ENCODE results near the gene C17orf113. TPM values are rescaled to one million over a fixed set of nuclear protein-coding genes. Genes with fewer than 3 reads are reported as not detected.
"Not testable (repeated sequence)": the region's sequence is repeated elsewhere in the genome, so short reads cannot be mapped to it uniquely, and the experiment has no call there.

C17orf113 gene
- total and polyA plus RNA-seq, 2 donors = 0.71 to 0.84 TPM

DNA sequence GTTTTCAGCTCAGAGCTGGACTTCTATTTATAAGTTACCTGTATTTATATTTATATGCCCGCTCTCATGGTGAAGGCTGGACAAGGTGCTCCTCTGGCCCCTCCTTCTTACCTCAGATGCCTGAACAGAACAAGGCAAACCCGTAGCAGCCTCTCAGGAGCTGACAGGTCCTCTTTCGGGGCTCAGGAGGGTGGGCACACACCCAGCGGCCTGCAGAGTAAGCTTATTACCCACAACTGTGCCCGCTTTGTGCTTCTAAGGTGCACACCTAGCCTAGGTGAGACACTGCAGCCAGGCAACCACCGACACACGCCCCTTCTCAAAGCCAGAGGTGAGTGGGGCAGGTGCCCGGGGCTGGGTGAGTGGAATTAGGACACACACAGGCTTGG, 25.2 kb downstream of the C17orf113 start:
- H3K36me3 ChIP-seq (ENCODE audit: control insufficient read depth in 2 of 2, insufficient read depth in 2 of 2, low read length in 1 of 2) = peaks cover 23 to 32% of the 10 kb centered on the region in 2 donors
- peaks cover 0 to 3% of the 10 kb centered on the region in 2 donors for H3K9me3 ChIP-seq (ENCODE audit: control insufficient read depth in 2 of 2, insufficient read depth in 1 of 2, low read length in 1 of 2)
- peaks cover 12 to 33% of the 10 kb centered on the region in 2 donors for H3K4me1 ChIP-seq (ENCODE audit: control insufficient read depth in 2 of 2, insufficient read depth in 2 of 2, low read length in 2 of 2)
- H3K4me3 ChIP-seq (ENCODE audit: low read length in 2 of 2) = no peak overlapping the region
- H3K27me3 ChIP-seq (ENCODE audit: control insufficient read depth in 2 of 2, insufficient read depth in 1 of 2, low read length in 1 of 2) = no peaks in the 10 kb centered on the region
- WGBS = 77% methylated on average over 8 of the region's 8 CpGs
- H3K27ac ChIP-seq (ENCODE audit: low read depth in 1 of 2, low read length in 1 of 2) = no peak overlapping the region
- DNase-seq (ENCODE audit: low read depth in 6 of 9, low spot score in 9 of 9) = no peak

GRCh38 chr17:42023524-42024349, 26.7 kb downstream of the C17orf113 start:
- 96% methylated on average over 15 of the region's 15 CpGs for WGBS
- Histone ChIP-seq H3K4me3 (ENCODE audit: low read length in 2 of 2) (no peak overlapping the region), H3K4me1 (ENCODE audit: control insufficient read depth in 2 of 2, insufficient read depth in 2 of 2, low read length in 2 of 2) (peaks cover 14 to 37% of the 10 kb centered on the region in 2 donors), H3K9me3 (ENCODE audit: control insufficient read depth in 2 of 2, insufficient read depth in 1 of 2, low read length in 1 of 2) (peaks cover 0 to 11% of the 10 kb centered on the region in 2 donors), H3K27ac (ENCODE audit: low read depth in 1 of 2, low read length in 1 of 2) (peak overlapping the region in 1 of 2 donors; percentile 54), H3K36me3 (ENCODE audit: control insufficient read depth in 2 of 2, insufficient read depth in 2 of 2, low read length in 1 of 2) (peaks cover 23 to 32% of the 10 kb centered on the region in 2 donors), H3K27me3 (ENCODE audit: control insufficient read depth in 2 of 2, insufficient read depth in 1 of 2, low read length in 1 of 2) (no peaks in the 10 kb centered on the region)
- DNase-seq (ENCODE audit: low read depth in 6 of 9, low spot score in 9 of 9) = no peak

- not testable (repeated sequence) for DNase-seq (ENCODE audit: low read depth in 6 of 9, low spot score in 9 of 9); H3K27ac ChIP-seq (ENCODE audit: low read depth in 1 of 2, low read length in 1 of 2); H3K27me3 ChIP-seq (ENCODE audit: control insufficient read depth in 2 of 2, insufficient read depth in 1 of 2, low read length in 1 of 2)
- Histone ChIP-seq H3K4me1 (ENCODE audit: control insufficient read depth in 2 of 2, insufficient read depth in 2 of 2, low read length in 2 of 2) (peaks cover 24 to 41% of the 10 kb centered on the region in 2 donors), H3K9me3 (ENCODE audit: control insufficient read depth in 2 of 2, insufficient read depth in 1 of 2, low read length in 1 of 2) (peaks cover 0 to 11% of the 10 kb centered on the region in 2 donors), H3K4me3 (ENCODE audit: low read length in 2 of 2) (peak overlapping the region in 1 of 2 donors; percentile 79), H3K36me3 (ENCODE audit: control insufficient read depth in 2 of 2, insufficient read depth in 2 of 2, low read length in 1 of 2) (peaks cover 23 to 30% of the 10 kb centered on the region in 2 donors)
- WGBS = 90% methylated on average over 8 of the region's 8 CpGs
These were observed 29.6 kb downstream of the C17orf113 start for GRCh38 chr17:42020845-42021244.

GRCh38 chr17:42019509-42020404, 30.6 kb downstream of the C17orf113 start, which contains the start of gene NKIRAS2:
TSS of gene NKIRAS2 (plus strand) at chr17:42020090. CDS start at chr17:42021578, 1,488 bp downstream.
- 9% methylated on average over 49 of the region's 49 CpGs for WGBS
- Histone ChIP-seq H3K4me3 (ENCODE audit: low read length in 2 of 2) (peak within 1 kb of the TSS; percentile 79 to 92), H3K36me3 (ENCODE audit: control insufficient read depth in 2 of 2, insufficient read depth in 2 of 2, low read length in 1 of 2) (peaks cover 23 to 26% of the 10 kb centered on the region in 2 donors), H3K9me3 (ENCODE audit: control insufficient read depth in 2 of 2, insufficient read depth in 1 of 2, low read length in 1 of 2) (peaks cover 0 to 8% of the 10 kb centered on the region in 2 donors), H3K4me1 (ENCODE audit: control insufficient read depth in 2 of 2, insufficient read depth in 2 of 2, low read length in 2 of 2) (peaks cover 25 to 38% of the 10 kb centered on the region in 2 donors), H3K27ac (ENCODE audit: low read depth in 1 of 2, low read length in 1 of 2) (peak within 1 kb of the TSS; percentile 64), H3K27me3 (ENCODE audit: control insufficient read depth in 2 of 2, insufficient read depth in 1 of 2, low read length in 1 of 2) (no peaks in the 10 kb centered on the region)
- peak; percentile 54 to 93 (median 83) for DNase-seq (ENCODE audit: low read depth in 6 of 9, low spot score in 9 of 9)

DNA sequence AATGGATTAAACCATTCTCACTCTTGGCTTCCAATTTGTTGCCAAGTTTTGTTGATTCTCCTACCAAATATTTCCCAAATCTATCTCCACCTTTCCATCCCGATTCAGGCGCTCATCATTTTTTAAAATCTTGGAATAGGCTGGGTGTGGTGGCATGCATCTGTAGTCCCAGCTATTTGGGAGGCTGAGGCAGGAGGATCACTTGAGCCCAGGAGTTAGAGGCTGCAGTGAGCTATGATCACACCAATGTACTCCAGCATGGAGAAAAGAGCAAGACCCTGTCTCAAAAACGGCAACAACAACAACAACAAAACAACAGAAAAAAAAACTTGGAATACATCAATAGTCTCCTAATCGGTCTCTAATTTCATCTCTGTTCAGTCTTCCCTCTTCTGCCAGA, 31.4 kb downstream of the C17orf113 start:
- Histone ChIP-seq H3K36me3 (ENCODE audit: control insufficient read depth in 2 of 2, insufficient read depth in 2 of 2, low read length in 1 of 2) (peaks cover 19 to 20% of the 10 kb centered on the region in 2 donors), H3K27me3 (ENCODE audit: control insufficient read depth in 2 of 2, insufficient read depth in 1 of 2, low read length in 1 of 2) (no peaks in the 10 kb centered on the region), H3K4me1 (ENCODE audit: control insufficient read depth in 2 of 2, insufficient read depth in 2 of 2, low read length in 2 of 2) (peaks cover 25 to 35% of the 10 kb centered on the region in 2 donors), H3K4me3 (ENCODE audit: low read length in 2 of 2) (no peak overlapping the region), H3K9me3 (ENCODE audit: control insufficient read depth in 2 of 2, insufficient read depth in 1 of 2, low read length in 1 of 2) (peaks cover 0 to 8% of the 10 kb centered on the region in 2 donors), H3K27ac (ENCODE audit: low read depth in 1 of 2, low read length in 1 of 2) (no peak overlapping the region)
- 98% methylated on average over 4 of the region's 4 CpGs for WGBS
- no peak for DNase-seq (ENCODE audit: low read depth in 6 of 9, low spot score in 9 of 9)

DNA sequence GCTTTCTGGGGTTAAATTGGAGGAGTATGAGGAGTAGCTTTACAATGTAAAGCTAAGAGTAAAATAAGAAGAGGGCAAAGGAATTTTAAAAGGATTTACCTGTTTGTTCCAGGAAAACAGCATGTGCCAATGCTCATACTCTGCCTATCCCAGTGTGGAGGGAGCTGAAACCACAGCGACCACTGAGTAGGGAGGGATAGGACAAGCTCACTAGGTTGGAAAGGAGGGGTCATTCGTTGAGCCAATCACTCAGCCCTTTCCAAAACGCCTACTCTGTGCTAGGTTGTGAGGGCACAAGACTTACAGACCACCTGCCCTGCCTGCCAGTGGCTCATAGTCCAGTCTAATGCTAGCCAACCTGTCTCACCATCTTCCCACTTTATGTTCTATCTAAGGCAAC, 32.1 kb downstream of the C17orf113 start:
- Histone ChIP-seq H3K9me3 (ENCODE audit: control insufficient read depth in 2 of 2, insufficient read depth in 1 of 2, low read length in 1 of 2) (peaks cover 0 to 8% of the 10 kb centered on the region in 2 donors), H3K27me3 (ENCODE audit: control insufficient read depth in 2 of 2, insufficient read depth in 1 of 2, low read length in 1 of 2) (no peaks in the 10 kb centered on the region), H3K4me1 (ENCODE audit: control insufficient read depth in 2 of 2, insufficient read depth in 2 of 2, low read length in 2 of 2) (peaks cover 25 to 33% of the 10 kb centered on the region in 2 donors), H3K4me3 (ENCODE audit: low read length in 2 of 2) (peak overlapping the region; percentile 79 to 99), H3K36me3 (ENCODE audit: control insufficient read depth in 2 of 2, insufficient read depth in 2 of 2, low read length in 1 of 2) (peaks cover 12 to 14% of the 10 kb centered on the region in 2 donors), H3K27ac (ENCODE audit: low read depth in 1 of 2, low read length in 1 of 2) (no peak overlapping the region)
- 61% methylated on average over 3 of the region's 3 CpGs for WGBS
- DNase-seq (ENCODE audit: low read depth in 6 of 9, low spot score in 9 of 9) = no peak

- H3K9me3 ChIP-seq (ENCODE audit: control insufficient read depth in 2 of 2, insufficient read depth in 1 of 2, low read length in 1 of 2) = peaks cover 0 to 8% of the 10 kb centered on the region in 2 donors
- peaks cover 8 to 9% of the 10 kb centered on the region in 2 donors for H3K36me3 ChIP-seq (ENCODE audit: control insufficient read depth in 2 of 2, insufficient read depth in 2 of 2, low read length in 1 of 2)
- WGBS = 9% methylated on average over 11 of the region's 11 CpGs
- no peaks in the 10 kb centered on the region for H3K27me3 ChIP-seq (ENCODE audit: control insufficient read depth in 2 of 2, insufficient read depth in 1 of 2, low read length in 1 of 2)
- peak overlapping the region; percentile 96 for H3K27ac ChIP-seq (ENCODE audit: low read depth in 1 of 2, low read length in 1 of 2)
- DNase-seq (ENCODE audit: low read depth in 6 of 9, low spot score in 9 of 9) = peak in 1 of 9 donors; percentile 13
- H3K4me1 ChIP-seq (ENCODE audit: control insufficient read depth in 2 of 2, insufficient read depth in 2 of 2, low read length in 2 of 2) = peaks cover 25 to 33% of the 10 kb centered on the region in 2 donors
- H3K4me3 ChIP-seq (ENCODE audit: low read length in 2 of 2) = peak overlapping the region; percentile 79 to 99
These were observed 32.6 kb downstream of the C17orf113 start for GRCh38 chr17:42017866-42018200.

DNA sequence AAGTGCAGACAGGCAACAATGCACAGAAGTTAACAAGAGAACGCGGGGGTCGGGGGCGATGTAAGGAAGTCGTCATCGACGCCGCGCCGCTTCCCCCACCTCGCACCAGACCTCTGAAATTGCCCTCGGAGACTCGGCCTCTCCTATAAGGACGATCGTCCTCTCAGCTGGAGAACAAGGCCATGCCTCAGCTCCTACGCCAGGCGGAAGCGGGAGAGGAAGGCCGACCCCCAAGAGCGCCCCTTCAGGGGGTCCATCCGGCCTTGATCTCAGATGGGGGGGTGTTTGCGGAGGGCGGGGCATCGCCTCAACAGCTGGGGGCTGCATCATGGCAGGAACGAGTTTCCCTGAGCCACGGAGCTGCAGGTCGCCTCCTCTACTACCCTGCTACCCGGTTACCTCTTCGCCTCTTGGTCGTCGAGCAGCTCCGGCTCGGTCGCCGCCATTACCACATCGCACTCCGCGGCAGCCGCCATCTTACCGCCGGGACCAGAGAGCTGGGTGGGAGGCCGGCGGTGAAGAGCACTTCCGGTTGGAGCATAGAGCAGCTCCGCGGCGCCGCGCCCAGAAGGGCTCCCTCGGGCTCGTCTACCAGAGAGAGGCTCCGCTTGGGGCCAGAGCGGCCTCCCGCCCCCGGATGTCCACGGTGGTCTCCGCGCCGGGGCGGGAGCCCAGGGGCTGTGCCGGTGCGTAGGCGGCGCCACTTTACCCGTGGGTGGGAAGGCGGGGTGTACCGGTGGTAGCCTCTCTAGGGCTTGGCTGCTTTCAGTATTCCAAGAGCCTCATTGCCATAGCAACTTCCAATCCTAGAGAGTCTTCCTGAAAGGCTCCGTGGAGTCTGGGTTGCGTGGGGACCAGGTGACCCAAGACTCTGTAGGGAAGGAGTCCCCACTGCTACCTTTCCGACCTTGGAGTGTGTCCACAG, 33.2 kb downstream of the C17orf113 start, which contains the start of gene DNAJC7:
Gene DNAJC7, minus strand, starts transcription at position 499 of the 925 bp plus-strand sequence. Its CDS starts 23 bp downstream, at position 476.
- peaks cover 2% of the 10 kb centered on the region in 2 donors for H3K36me3 ChIP-seq (ENCODE audit: control insufficient read depth in 2 of 2, insufficient read depth in 2 of 2, low read length in 1 of 2)
- DNase-seq (ENCODE audit: low read depth in 6 of 9, low spot score in 9 of 9) = peak; percentile 66 to 95 (median 85)
- H3K9me3 ChIP-seq (ENCODE audit: control insufficient read depth in 2 of 2, insufficient read depth in 1 of 2, low read length in 1 of 2) = peaks cover 0 to 8% of the 10 kb centered on the region in 2 donors
- no peaks in the 10 kb centered on the region for H3K27me3 ChIP-seq (ENCODE audit: control insufficient read depth in 2 of 2, insufficient read depth in 1 of 2, low read length in 1 of 2)
- peak within 1 kb of the TSS; percentile 96 for H3K27ac ChIP-seq (ENCODE audit: low read depth in 1 of 2, low read length in 1 of 2)
- peaks cover 25 to 33% of the 10 kb centered on the region in 2 donors for H3K4me1 ChIP-seq (ENCODE audit: control insufficient read depth in 2 of 2, insufficient read depth in 2 of 2, low read length in 2 of 2)
- under 1% methylated on average over 70 of the region's 70 CpGs for WGBS
- H3K4me3 ChIP-seq (ENCODE audit: low read length in 2 of 2) = peak within 1 kb of the TSS; percentile 79 to 99

Data from thymus (tissue), 11 donors.